Measurements from ENCODE around the gene ARHGAP24.
"Not testable (repeated sequence)": the region's sequence is repeated elsewhere in the genome, so short reads cannot be mapped to it uniquely, and the experiment has no call there.

Gene ARHGAP24

DNA sequence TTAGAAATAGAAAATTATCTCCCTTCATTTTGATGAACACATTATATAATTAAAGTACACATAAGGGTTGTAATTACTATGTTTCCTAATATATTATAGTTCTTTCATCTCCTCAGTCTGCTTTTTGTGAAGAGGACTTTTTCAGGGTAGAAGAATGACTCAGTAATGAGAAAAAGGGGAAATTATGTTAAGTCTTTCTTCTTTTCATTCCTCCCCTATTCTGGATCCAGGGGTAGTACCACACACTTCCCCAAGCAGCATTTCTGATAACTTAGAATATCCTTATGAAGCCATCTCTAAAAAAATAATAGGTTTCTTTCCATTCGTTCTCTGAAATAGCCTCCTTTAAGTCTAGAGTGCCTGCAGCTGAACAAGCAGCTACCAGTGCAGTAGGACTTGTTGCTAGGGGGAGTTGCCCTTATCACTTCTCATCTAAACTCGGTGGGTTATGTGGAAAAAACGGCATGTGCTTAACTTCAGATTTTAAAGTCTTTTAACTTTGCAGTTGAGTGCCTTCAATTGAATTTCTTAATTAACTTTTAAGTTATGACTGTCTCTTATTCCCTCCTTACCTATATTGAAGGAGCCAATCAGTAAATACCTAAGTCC lies 184.8 kb downstream of the ARHGAP24 start:
- Mint-ChIP-seq H3K27me3 (ENCODE audit: low read depth) (no peaks in the 10 kb centered on the region), H3K36me3 (ENCODE audit: low read depth) (no peaks in the 10 kb centered on the region), H3K27ac (no peak overlapping the region), H3K4me1 (peaks cover 3% of the 10 kb centered on the region), H3K9me3 (peaks cover under 1% of the 10 kb centered on the region), H3K4me3 (no peak overlapping the region)
- TF ChIP-seq, protein P1, sequence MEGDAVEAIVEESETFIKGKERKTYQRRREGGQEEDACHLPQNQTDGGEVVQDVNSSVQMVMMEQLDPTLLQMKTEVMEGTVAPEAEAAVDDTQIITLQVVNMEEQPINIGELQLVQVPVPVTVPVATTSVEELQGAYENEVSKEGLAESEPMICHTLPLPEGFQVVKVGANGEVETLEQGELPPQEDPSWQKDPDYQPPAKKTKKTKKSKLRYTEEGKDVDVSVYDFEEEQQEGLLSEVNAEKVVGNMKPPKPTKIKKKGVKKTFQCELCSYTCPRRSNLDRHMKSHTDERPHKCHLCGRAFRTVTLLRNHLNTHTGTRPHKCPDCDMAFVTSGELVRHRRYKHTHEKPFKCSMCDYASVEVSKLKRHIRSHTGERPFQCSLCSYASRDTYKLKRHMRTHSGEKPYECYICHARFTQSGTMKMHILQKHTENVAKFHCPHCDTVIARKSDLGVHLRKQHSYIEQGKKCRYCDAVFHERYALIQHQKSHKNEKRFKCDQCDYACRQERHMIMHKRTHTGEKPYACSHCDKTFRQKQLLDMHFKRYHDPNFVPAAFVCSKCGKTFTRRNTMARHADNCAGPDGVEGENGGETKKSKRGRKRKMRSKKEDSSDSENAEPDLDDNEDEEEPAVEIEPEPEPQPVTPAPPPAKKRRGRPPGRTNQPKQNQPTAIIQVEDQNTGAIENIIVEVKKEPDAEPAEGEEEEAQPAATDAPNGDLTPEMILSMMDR (IDR thresholded peaks at IDR 0.05; ENCODE audit: unreplicated experiment in 3 of 3), result no peak

DNA sequence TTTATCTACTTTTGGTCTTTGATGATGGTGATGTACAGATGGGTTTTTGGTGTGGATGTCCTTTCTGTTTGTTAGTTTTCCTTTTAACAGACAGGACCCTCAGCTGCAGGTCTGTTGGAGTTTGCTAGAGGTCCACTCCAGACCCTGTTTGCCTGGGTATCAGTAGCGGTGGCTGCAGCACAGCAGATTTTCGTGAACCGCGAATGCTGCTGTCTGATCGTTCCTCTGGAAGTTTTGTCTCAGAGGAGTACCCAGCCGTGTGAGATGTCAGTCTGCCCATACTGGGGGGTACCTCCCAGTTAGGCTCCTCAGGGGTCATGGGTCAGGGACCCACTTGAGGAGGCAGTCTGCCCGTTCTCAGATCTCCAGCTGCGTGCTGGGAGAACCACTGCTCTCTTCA lies 191.7 kb downstream of the ARHGAP24 start:
- peaks cover 15% of the 10 kb centered on the region for H3K36me3 Mint-ChIP-seq (ENCODE audit: low read depth)
- H3K9me3 Mint-ChIP-seq, result peaks cover 20% of the 10 kb centered on the region
- H3K27me3 Mint-ChIP-seq (ENCODE audit: low read depth); H3K27ac Mint-ChIP-seq; H3K4me3 Mint-ChIP-seq; H3K4me1 Mint-ChIP-seq: not testable (repeated sequence)

DNA sequence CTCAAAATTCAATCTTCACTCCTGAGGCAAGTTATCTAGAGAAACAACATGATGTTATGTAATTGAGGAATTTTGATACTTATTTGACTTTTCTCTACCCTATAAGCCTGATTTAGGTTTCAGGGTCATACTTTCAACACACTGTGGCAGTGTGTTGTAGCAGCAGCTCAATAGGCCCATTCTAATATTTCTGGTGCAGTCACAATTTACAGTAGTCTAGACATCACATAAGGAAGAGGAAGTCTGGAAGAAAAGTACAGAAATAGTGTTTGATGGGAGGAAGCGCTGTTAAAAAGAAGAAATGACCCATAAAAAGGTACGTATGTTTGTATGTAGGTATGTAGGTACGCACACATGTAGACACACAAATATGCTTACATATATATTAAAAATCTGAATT lies 194.3 kb downstream of the ARHGAP24 start:
- TF ChIP-seq, protein P1 (IDR thresholded peaks at IDR 0.05; ENCODE audit: unreplicated experiment in 3 of 3), result no peak
- H3K4me3 Mint-ChIP-seq, result no peak overlapping the region
- no peaks in the 10 kb centered on the region for H3K4me1 Mint-ChIP-seq
- peaks cover 20% of the 10 kb centered on the region for H3K9me3 Mint-ChIP-seq
- H3K36me3 Mint-ChIP-seq (ENCODE audit: low read depth), result peaks cover 15% of the 10 kb centered on the region
- no peak overlapping the region for H3K27ac Mint-ChIP-seq
- no peaks in the 10 kb centered on the region for H3K27me3 Mint-ChIP-seq (ENCODE audit: low read depth)

DNA sequence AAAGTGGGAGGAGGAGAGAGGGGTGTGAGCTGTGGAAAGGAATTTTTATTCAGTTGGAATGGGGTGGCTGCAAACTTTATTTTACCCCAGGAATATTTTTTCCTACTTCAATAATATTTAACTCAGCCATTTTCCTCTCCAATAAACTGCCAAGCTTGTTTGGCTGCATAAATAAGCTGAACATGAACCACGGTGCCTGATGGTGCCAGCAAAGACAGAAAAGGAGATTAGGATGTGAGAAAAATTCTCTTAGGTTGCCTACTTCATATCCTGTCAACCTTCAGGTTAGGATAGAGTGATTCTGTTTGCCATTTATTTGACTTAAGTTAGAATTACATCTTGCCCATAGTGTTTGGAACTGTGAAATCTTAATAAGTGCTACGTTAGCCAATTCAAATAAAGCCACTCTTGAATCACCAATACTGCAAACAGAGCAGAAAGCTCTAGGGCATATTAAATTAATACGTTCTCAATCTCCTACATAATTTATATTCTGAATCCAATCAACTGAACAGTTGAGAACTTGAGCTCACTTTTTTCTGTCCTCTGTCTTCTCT lies 195.1 kb downstream of the ARHGAP24 start:
- peaks cover 18% of the 10 kb centered on the region for H3K9me3 Mint-ChIP-seq

DNA sequence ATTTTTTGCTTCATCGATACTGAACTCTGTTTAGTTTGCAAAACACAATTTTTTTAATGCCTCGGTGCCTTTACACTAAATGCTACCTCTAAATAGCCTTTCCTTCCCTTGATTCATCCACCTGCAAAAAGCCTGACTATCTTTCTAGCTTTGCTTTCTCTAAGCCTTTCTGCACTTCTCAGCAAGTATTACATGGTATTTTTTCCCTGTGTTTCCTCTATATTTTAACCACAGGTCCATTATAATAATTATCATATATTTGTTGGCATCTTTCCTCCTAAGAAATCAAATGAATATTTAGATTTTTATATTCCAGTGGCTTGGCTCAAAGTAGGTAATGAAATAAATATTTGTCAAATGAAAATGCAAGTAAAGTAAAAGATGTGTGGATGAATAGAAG lies 196.2 kb downstream of the ARHGAP24 start:
- H3K9me3 Mint-ChIP-seq, result peaks cover 10% of the 10 kb centered on the region
- H3K27ac Mint-ChIP-seq, result no peak overlapping the region
- no peaks in the 10 kb centered on the region for H3K27me3 Mint-ChIP-seq (ENCODE audit: low read depth)
- H3K36me3 Mint-ChIP-seq (ENCODE audit: low read depth), result peaks cover 11% of the 10 kb centered on the region
- H3K4me1 Mint-ChIP-seq, result peaks cover 17% of the 10 kb centered on the region
- no peak overlapping the region for H3K4me3 Mint-ChIP-seq
- TF ChIP-seq, protein P1 (IDR thresholded peaks at IDR 0.05; ENCODE audit: unreplicated experiment in 3 of 3), result no peak

More for the DNA sequence above, 195.1 kb downstream of the ARHGAP24 start:
- H3K27ac Mint-ChIP-seq, result no peak overlapping the region
- TF ChIP-seq, protein P1 (IDR thresholded peaks at IDR 0.05; ENCODE audit: unreplicated experiment in 3 of 3), result no peak
- H3K36me3 Mint-ChIP-seq (ENCODE audit: low read depth), result peaks cover 15% of the 10 kb centered on the region
- no peaks in the 10 kb centered on the region for H3K27me3 Mint-ChIP-seq (ENCODE audit: low read depth)
- no peak overlapping the region for H3K4me3 Mint-ChIP-seq
- H3K4me1 Mint-ChIP-seq, result peaks cover 6% of the 10 kb centered on the region

DNA sequence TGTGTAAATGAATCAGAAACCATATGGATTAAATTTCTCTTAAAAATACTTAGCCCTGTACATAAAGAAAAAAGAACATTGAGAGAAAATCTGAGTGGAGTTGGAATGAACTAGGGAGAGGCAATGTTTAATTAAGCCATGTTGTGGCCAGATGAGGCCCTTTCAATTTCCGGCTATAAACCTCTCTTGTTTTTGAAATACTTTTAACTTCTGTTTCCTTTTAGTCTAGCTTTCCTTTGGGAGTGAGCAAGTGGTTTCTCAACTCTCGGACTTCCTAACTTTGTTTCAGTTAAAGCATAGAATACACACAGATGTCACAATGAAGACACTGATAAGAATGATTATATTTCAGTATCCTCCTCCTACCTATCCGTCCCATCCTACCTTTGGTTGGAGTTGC lies 197.2 kb downstream of the ARHGAP24 start:
- Mint-ChIP-seq H3K36me3 (ENCODE audit: low read depth) (peaks cover 9% of the 10 kb centered on the region), H3K9me3 (peaks cover 6% of the 10 kb centered on the region), H3K27me3 (ENCODE audit: low read depth) (no peaks in the 10 kb centered on the region), H3K4me3 (no peak overlapping the region), H3K27ac (no peak overlapping the region), H3K4me1 (peaks cover 26% of the 10 kb centered on the region)
- TF ChIP-seq, protein P1 (IDR thresholded peaks at IDR 0.05; ENCODE audit: unreplicated experiment in 3 of 3), result no peak
